HT1080 (cell line): ENCODE data around the gene YBX3. TPM values are rescaled to one million over a fixed set of nuclear protein-coding genes. Genes with fewer than 3 reads are reported as not detected.

Source experiments
- DNase-seq: peaks from one replicate; pipeline ENCODE4 v3.0.0-alpha.2; 2015; ENCODE audit warnings: low read depth
- total RNA-seq: library from RNA; depleted of rRNA; stranded (reverse); fragments of >200 nt; shearing (Covaris generic); gene quantifications from 2 replicates; pipeline ENCODE4 v1.2.3, GENCODE V29; 2014; rRNA removed

YBX3 gene
- total RNA-seq, 1 experiment from 2014 or later: 190 TPM

- no peak for DNase-seq
Measured at GRCh38 chr12:10672231-10672868, 50.8 kb downstream of the YBX3 start.

- DNase-seq: no peak
Measured at GRCh38 chr12:10669533-10669932, 53.6 kb downstream of the YBX3 start.

GRCh38 chr12:10668526-10668925 is 54.6 kb downstream of the YBX3 start:
- no peak for DNase-seq

DNA sequence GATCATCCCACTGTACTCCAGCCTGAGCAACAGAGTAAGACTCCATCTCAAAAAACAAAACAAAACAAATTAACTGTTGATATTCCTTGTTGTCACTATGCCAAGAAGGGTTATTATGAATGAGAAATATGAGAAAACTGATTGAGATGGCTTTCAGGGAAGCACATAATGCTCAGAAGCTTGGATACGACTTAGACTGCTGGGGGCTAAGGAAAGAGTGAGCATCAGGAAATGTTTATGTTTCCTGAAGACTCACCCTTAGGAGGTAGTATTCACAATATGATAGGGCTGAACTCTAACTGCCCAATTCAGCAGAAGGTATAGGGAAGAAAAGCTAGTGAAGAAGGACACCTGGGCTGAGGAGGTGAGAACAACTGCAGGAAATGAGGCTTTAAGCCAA is 55.5 kb downstream of the YBX3 start:
- DNase-seq: no peak

DNA sequence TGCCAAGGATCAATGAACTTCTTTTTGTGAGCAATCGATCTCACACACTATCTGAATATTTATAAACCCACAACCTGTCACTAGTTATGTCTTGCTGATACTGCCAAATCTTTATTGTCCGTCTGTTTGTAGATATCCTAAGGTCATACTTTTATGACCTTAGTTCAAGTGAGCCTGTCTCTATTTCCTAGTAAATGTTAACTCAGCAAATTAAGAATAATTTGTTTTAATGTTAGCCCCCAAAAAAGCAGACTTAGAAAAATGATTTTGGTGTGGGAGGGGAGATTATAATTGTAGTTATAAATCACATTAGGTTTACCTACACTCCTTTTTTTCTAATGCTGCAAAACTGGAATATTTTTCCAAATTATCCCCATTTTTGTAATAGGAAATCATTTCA is 58.6 kb downstream of the YBX3 start:
- DNase-seq: no peak

DNA sequence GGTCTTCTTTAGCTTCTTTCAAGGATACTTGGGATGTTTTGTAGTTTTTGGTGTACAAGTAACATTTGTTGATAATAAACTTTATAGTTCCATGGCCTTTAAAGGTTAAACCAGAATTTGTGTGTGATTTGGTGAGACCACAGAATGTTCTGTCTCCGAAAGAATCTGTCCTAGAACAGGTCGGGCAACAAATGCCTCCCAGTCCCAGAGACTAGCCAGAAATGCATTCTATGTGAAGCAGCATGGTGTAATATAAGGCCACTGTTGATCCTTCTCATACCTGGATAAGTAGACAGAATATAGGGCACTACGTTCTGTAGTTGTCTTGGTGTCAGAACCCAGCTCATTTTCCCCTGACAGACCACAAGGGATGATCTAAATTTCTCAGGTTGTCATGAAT is 59.3 kb downstream of the YBX3 start:
- DNase-seq: no peak

- DNase-seq: no peak
Measured at GRCh38 chr12:10661338-10661737, 61.8 kb downstream of the YBX3 start.

DNA sequence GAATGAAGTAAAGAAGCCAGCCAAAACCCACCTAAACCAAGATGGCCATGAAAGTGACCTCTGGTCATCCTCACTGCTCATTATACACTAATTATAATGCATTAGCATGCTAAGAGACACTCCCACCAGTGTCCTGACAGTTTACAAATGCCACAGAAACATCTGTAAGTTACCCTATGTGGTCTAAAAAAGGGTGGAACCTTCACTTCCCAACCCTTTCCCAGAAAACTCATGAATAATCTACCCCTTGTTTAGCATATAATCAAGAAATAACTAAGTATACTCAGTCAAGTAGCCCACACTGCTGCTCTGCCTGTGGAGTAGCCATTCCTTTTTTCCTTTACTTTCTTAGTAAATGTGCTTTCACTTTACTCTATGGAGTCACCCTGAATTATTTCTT is 69.1 kb downstream of the YBX3 start:
- no peak for DNase-seq

DNA sequence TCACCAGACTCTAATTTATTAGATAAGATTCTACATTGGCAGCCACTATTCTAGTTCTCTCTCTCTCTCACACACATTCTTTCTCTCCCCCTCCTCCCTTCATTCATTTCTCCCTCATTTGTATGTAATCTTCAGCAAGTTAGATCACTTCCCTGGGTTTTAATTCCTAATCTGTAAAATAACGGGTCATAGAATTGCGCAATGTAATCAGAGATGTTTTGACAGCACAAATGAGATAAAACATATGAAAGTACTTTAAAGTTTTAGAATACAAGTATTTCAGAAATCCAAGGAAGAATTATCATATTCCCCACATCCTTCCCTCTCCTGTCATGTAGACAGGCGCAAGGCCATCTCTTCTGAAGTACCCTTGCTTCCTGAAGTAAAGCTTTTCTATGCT is 70.9 kb downstream of the YBX3 start:
- no peak for DNase-seq

Other genes starting within 250 kb of the YBX3 start
- 1.3 and 1.4 TPM in 2 replicates for gene EIF2S3B, start 217.4 kb downstream of the YBX3 start, total RNA-seq
- gene MAGOHB, start 109.7 kb downstream of the YBX3 start, total RNA-seq: 86.5 and 97.5 TPM in 2 replicates
- gene STYK1, start 49.3 kb downstream of the YBX3 start, total RNA-seq: 0.69 and 1.4 TPM in 2 replicates
- not detected in 2 replicates for gene TAS2R7, start 79.3 kb upstream of the YBX3 start, total RNA-seq
- gene TAS2R8, start 84.0 kb upstream of the YBX3 start, total RNA-seq: not detected in 2 replicates
- gene TAS2R9, start 86.8 kb upstream of the YBX3 start, total RNA-seq: not detected in 2 replicates
- gene TAS2R10, start 103.0 kb upstream of the YBX3 start, total RNA-seq: 0.37 TPM in 1 of 2 replicates, not detected in the other
- 1.8 and 3.4 TPM in 2 replicates for gene PRR4, start 126.2 kb upstream of the YBX3 start, total RNA-seq
- 7.9 and 8.7 TPM in 2 replicates for gene PRH1, start 160.9 kb upstream of the YBX3 start, total RNA-seq
- gene TAS2R13, start 186.2 kb upstream of the YBX3 start, total RNA-seq: 0.13 and 0.42 TPM in 2 replicates
- gene PRH2, start 205.9 kb upstream of the YBX3 start, total RNA-seq: 0.63 TPM in 1 of 2 replicates, not detected in the other
- 0.74 and 1.5 TPM in 2 replicates for gene TAS2R14, start 215.9 kb upstream of the YBX3 start, total RNA-seq